ENCODE data around the gene ATF6.

DNA sequence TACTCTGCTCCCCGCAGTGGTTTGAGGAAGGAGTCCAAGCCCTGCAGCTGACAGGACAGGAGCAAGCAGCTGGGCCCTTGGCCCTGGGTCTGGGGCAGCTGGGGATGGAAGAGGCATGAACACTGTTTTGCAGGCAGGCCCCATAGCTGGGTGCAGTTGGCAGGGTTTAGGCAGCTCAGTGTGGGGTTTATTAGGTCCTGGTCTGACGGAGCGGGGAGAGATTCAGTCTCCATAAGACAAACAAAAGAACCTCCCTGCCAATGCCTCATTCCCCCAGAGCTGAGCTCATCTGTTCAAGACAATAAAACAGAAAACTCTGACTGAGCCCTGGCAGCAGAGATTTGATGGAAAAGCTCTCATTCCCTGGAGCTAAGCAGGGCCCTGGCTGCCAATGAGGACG, 220.2 kb downstream of the ATF6 start:
- TF ChIP-seq, protein P1, sequence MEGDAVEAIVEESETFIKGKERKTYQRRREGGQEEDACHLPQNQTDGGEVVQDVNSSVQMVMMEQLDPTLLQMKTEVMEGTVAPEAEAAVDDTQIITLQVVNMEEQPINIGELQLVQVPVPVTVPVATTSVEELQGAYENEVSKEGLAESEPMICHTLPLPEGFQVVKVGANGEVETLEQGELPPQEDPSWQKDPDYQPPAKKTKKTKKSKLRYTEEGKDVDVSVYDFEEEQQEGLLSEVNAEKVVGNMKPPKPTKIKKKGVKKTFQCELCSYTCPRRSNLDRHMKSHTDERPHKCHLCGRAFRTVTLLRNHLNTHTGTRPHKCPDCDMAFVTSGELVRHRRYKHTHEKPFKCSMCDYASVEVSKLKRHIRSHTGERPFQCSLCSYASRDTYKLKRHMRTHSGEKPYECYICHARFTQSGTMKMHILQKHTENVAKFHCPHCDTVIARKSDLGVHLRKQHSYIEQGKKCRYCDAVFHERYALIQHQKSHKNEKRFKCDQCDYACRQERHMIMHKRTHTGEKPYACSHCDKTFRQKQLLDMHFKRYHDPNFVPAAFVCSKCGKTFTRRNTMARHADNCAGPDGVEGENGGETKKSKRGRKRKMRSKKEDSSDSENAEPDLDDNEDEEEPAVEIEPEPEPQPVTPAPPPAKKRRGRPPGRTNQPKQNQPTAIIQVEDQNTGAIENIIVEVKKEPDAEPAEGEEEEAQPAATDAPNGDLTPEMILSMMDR (IDR thresholded peaks at IDR 0.05; ENCODE audit: extremely low read depth in 1 of 2, insufficient read depth in 1 of 2, low read depth in 1 of 2, low read length in 2 of 2): no peak
- TF ChIP-seq POLR2A (IDR thresholded peaks at IDR 0.05; ENCODE audit: low read depth, low read length) (no peak), EZH2 (IDR thresholded peaks at IDR 0.05; ENCODE audit: borderline replicate concordance, low read depth, low read length, severe bottlenecking) (no peak), POLR2AphosphoS5 (IDR thresholded peaks at IDR 0.05; ENCODE audit: insufficient read depth, low read depth, low read length) (no peak)
- TF ChIP-seq, protein P2, sequence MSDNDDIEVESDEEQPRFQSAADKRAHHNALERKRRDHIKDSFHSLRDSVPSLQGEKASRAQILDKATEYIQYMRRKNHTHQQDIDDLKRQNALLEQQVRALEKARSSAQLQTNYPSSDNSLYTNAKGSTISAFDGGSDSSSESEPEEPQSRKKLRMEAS (IDR thresholded peaks at IDR 0.05; ENCODE audit: insufficient read depth, insufficient read length): no peak

Measured in endothelial cell of umbilical vein (primary cell).